Measurements from ENCODE around the gene KCNC1.

KCNC1 gene

GRCh38 chr11:17771841-17772401 lies 37.3 kb downstream of the KCNC1 start:
- H3K36me3 ChIP-seq (ENCODE audit: control insufficient read depth in 5 of 5, insufficient read depth in 5 of 5, low read length in 5 of 5): no peaks in the 10 kb centered on the region
- no peaks in the 10 kb centered on the region for H3K4me1 ChIP-seq (ENCODE audit: control insufficient read depth in 5 of 5, insufficient read depth in 5 of 5, low read length in 5 of 5)
- H3K4me3 ChIP-seq (ENCODE audit: low read depth in 1 of 5, low read length in 5 of 5): no peak overlapping the region
- no peak overlapping the region for H3K9ac ChIP-seq (ENCODE audit: low read length in 5 of 5)
- no peak overlapping the region for H3K27ac ChIP-seq (ENCODE audit: low read depth, low read length)
- no peaks in the 10 kb centered on the region for H3K27me3 ChIP-seq (ENCODE audit: control insufficient read depth in 5 of 5, insufficient read depth in 4 of 5, low read length in 5 of 5)
- H3K9me3 ChIP-seq (ENCODE audit: control insufficient read depth in 5 of 5, low read length in 5 of 5): no peaks in the 10 kb centered on the region

GRCh38 chr11:17772704-17773600 lies 38.4 kb downstream of the KCNC1 start:
- H3K9ac ChIP-seq (ENCODE audit: low read length in 5 of 5): no peak overlapping the region
- H3K36me3 ChIP-seq (ENCODE audit: control insufficient read depth in 5 of 5, insufficient read depth in 5 of 5, low read length in 5 of 5): no peaks in the 10 kb centered on the region
- H3K4me3 ChIP-seq (ENCODE audit: low read depth in 1 of 5, low read length in 5 of 5): no peak overlapping the region

GRCh38 chr11:17773674-17774073 lies 39.1 kb downstream of the KCNC1 start:
- no peak overlapping the region for H3K9ac ChIP-seq (ENCODE audit: low read length in 5 of 5)
- no peaks in the 10 kb centered on the region for H3K9me3 ChIP-seq (ENCODE audit: control insufficient read depth in 5 of 5, low read length in 5 of 5)
- no peaks in the 10 kb centered on the region for H3K36me3 ChIP-seq (ENCODE audit: control insufficient read depth in 5 of 5, insufficient read depth in 5 of 5, low read length in 5 of 5)
- H3K4me3 ChIP-seq (ENCODE audit: low read depth in 1 of 5, low read length in 5 of 5): no peak overlapping the region
- H3K27ac ChIP-seq (ENCODE audit: low read depth, low read length): no peak overlapping the region
- no peaks in the 10 kb centered on the region for H3K4me1 ChIP-seq (ENCODE audit: control insufficient read depth in 5 of 5, insufficient read depth in 5 of 5, low read length in 5 of 5)
- H3K27me3 ChIP-seq (ENCODE audit: control insufficient read depth in 5 of 5, insufficient read depth in 4 of 5, low read length in 5 of 5): no peaks in the 10 kb centered on the region

More at GRCh38 chr11:17772704-17773600, 38.4 kb downstream of the KCNC1 start:
- H3K27ac ChIP-seq (ENCODE audit: low read depth, low read length): no peak overlapping the region
- no peaks in the 10 kb centered on the region for H3K9me3 ChIP-seq (ENCODE audit: control insufficient read depth in 5 of 5, low read length in 5 of 5)
- H3K27me3 ChIP-seq (ENCODE audit: control insufficient read depth in 5 of 5, insufficient read depth in 4 of 5, low read length in 5 of 5): no peaks in the 10 kb centered on the region
- no peaks in the 10 kb centered on the region for H3K4me1 ChIP-seq (ENCODE audit: control insufficient read depth in 5 of 5, insufficient read depth in 5 of 5, low read length in 5 of 5)

GRCh38 chr11:17774232-17775034 lies 39.9 kb downstream of the KCNC1 start:
- H3K4me1 ChIP-seq (ENCODE audit: control insufficient read depth in 5 of 5, insufficient read depth in 5 of 5, low read length in 5 of 5): no peaks in the 10 kb centered on the region
- no peak overlapping the region for H3K4me3 ChIP-seq (ENCODE audit: low read depth in 1 of 5, low read length in 5 of 5)
- no peaks in the 10 kb centered on the region for H3K27me3 ChIP-seq (ENCODE audit: control insufficient read depth in 5 of 5, insufficient read depth in 4 of 5, low read length in 5 of 5)
- H3K9me3 ChIP-seq (ENCODE audit: control insufficient read depth in 5 of 5, low read length in 5 of 5): no peaks in the 10 kb centered on the region
- no peak overlapping the region for H3K27ac ChIP-seq (ENCODE audit: low read depth, low read length)
- H3K36me3 ChIP-seq (ENCODE audit: control insufficient read depth in 5 of 5, insufficient read depth in 5 of 5, low read length in 5 of 5): no peaks in the 10 kb centered on the region
- no peak overlapping the region for H3K9ac ChIP-seq (ENCODE audit: low read length in 5 of 5)

GRCh38 chr11:17775035-17775348 lies 40.4 kb downstream of the KCNC1 start:
- H3K9me3 ChIP-seq (ENCODE audit: control insufficient read depth in 5 of 5, low read length in 5 of 5): no peaks in the 10 kb centered on the region
- no peak overlapping the region for H3K4me3 ChIP-seq (ENCODE audit: low read depth in 1 of 5, low read length in 5 of 5)
- H3K9ac ChIP-seq (ENCODE audit: low read length in 5 of 5): no peak overlapping the region
- no peaks in the 10 kb centered on the region for H3K27me3 ChIP-seq (ENCODE audit: control insufficient read depth in 5 of 5, insufficient read depth in 4 of 5, low read length in 5 of 5)
- no peaks in the 10 kb centered on the region for H3K36me3 ChIP-seq (ENCODE audit: control insufficient read depth in 5 of 5, insufficient read depth in 5 of 5, low read length in 5 of 5)
- no peak overlapping the region for H3K27ac ChIP-seq (ENCODE audit: low read depth, low read length)
- no peaks in the 10 kb centered on the region for H3K4me1 ChIP-seq (ENCODE audit: control insufficient read depth in 5 of 5, insufficient read depth in 5 of 5, low read length in 5 of 5)

- Histone ChIP-seq H3K9ac (ENCODE audit: low read length in 5 of 5) (no peak overlapping the region), H3K27me3 (ENCODE audit: control insufficient read depth in 5 of 5, insufficient read depth in 4 of 5, low read length in 5 of 5) (no peaks in the 10 kb centered on the region), H3K9me3 (ENCODE audit: control insufficient read depth in 5 of 5, low read length in 5 of 5) (no peaks in the 10 kb centered on the region), H3K36me3 (ENCODE audit: control insufficient read depth in 5 of 5, insufficient read depth in 5 of 5, low read length in 5 of 5) (no peaks in the 10 kb centered on the region), H3K4me3 (ENCODE audit: low read depth in 1 of 5, low read length in 5 of 5) (no peak overlapping the region), H3K27ac (ENCODE audit: low read depth, low read length) (no peak overlapping the region), H3K4me1 (ENCODE audit: control insufficient read depth in 5 of 5, insufficient read depth in 5 of 5, low read length in 5 of 5) (no peaks in the 10 kb centered on the region)
Measured at GRCh38 chr11:17775507-17776211, 41.1 kb downstream of the KCNC1 start.

- H3K9me3 ChIP-seq (ENCODE audit: control insufficient read depth in 5 of 5, low read length in 5 of 5): no peaks in the 10 kb centered on the region
- no peak overlapping the region for H3K4me3 ChIP-seq (ENCODE audit: low read depth in 1 of 5, low read length in 5 of 5)
- H3K9ac ChIP-seq (ENCODE audit: low read length in 5 of 5): no peak overlapping the region
- no peaks in the 10 kb centered on the region for H3K4me1 ChIP-seq (ENCODE audit: control insufficient read depth in 5 of 5, insufficient read depth in 5 of 5, low read length in 5 of 5)
- no peak overlapping the region for H3K27ac ChIP-seq (ENCODE audit: low read depth, low read length)
- no peaks in the 10 kb centered on the region for H3K27me3 ChIP-seq (ENCODE audit: control insufficient read depth in 5 of 5, insufficient read depth in 4 of 5, low read length in 5 of 5)
- H3K36me3 ChIP-seq (ENCODE audit: control insufficient read depth in 5 of 5, insufficient read depth in 5 of 5, low read length in 5 of 5): no peaks in the 10 kb centered on the region
Measured at GRCh38 chr11:17776212-17776875, 41.8 kb downstream of the KCNC1 start.

- Histone ChIP-seq H3K36me3 (ENCODE audit: control insufficient read depth in 5 of 5, insufficient read depth in 5 of 5, low read length in 5 of 5) (no peaks in the 10 kb centered on the region), H3K9ac (ENCODE audit: low read length in 5 of 5) (no peak overlapping the region), H3K27ac (ENCODE audit: low read depth, low read length) (no peak overlapping the region), H3K27me3 (ENCODE audit: control insufficient read depth in 5 of 5, insufficient read depth in 4 of 5, low read length in 5 of 5) (no peaks in the 10 kb centered on the region), H3K4me1 (ENCODE audit: control insufficient read depth in 5 of 5, insufficient read depth in 5 of 5, low read length in 5 of 5) (no peaks in the 10 kb centered on the region), H3K9me3 (ENCODE audit: control insufficient read depth in 5 of 5, low read length in 5 of 5) (no peaks in the 10 kb centered on the region), H3K4me3 (ENCODE audit: low read depth in 1 of 5, low read length in 5 of 5) (no peak overlapping the region)
Measured at GRCh38 chr11:17777086-17777737, 42.6 kb downstream of the KCNC1 start.

- Histone ChIP-seq H3K9ac (ENCODE audit: low read length in 5 of 5) (no peak overlapping the region), H3K27me3 (ENCODE audit: control insufficient read depth in 5 of 5, insufficient read depth in 4 of 5, low read length in 5 of 5) (no peaks in the 10 kb centered on the region), H3K9me3 (ENCODE audit: control insufficient read depth in 5 of 5, low read length in 5 of 5) (no peaks in the 10 kb centered on the region), H3K4me1 (ENCODE audit: control insufficient read depth in 5 of 5, insufficient read depth in 5 of 5, low read length in 5 of 5) (no peaks in the 10 kb centered on the region), H3K4me3 (ENCODE audit: low read depth in 1 of 5, low read length in 5 of 5) (no peak overlapping the region), H3K36me3 (ENCODE audit: control insufficient read depth in 5 of 5, insufficient read depth in 5 of 5, low read length in 5 of 5) (no peaks in the 10 kb centered on the region), H3K27ac (ENCODE audit: low read depth, low read length) (no peak overlapping the region)
Measured at GRCh38 chr11:17777738-17778091, 43.1 kb downstream of the KCNC1 start.
